Caki2 (cell line): ENCODE data around the gene EVI5L. TPM values are rescaled to one million over a fixed set of nuclear protein-coding genes. Genes with fewer than 3 reads are reported as not detected.
"Not testable (repeated sequence)": the region's sequence is repeated elsewhere in the genome, so short reads cannot be mapped to it uniquely, and the experiment has no call there.

ENCODE experiments used
- DNase-seq: peaks from one replicate; pipeline ENCODE4 v3.0.0-alpha.2; 2015; ENCODE audit warnings: low read depth
- in situ Hi-C: cut with HindIII; loops from 2 replicates; pipeline ENCODE4 v1.10.0; 2016; ENCODE audit warnings: low sequenced_read_pairs, low pct_unique_long_range_greater_than_20kb, mixed read lengths
- total RNA-seq: library from RNA; depleted of rRNA; stranded (reverse); fragments of >200 nt; shearing (Covaris generic); gene quantifications from 2 replicates; pipeline ENCODE4 v1.2.3, GENCODE V29; 2014; ENCODE audit warnings: low replicate concordance; rRNA removed

Gene EVI5L
- total RNA-seq: 2.9 and 10.7 TPM in 2 replicates

DNA sequence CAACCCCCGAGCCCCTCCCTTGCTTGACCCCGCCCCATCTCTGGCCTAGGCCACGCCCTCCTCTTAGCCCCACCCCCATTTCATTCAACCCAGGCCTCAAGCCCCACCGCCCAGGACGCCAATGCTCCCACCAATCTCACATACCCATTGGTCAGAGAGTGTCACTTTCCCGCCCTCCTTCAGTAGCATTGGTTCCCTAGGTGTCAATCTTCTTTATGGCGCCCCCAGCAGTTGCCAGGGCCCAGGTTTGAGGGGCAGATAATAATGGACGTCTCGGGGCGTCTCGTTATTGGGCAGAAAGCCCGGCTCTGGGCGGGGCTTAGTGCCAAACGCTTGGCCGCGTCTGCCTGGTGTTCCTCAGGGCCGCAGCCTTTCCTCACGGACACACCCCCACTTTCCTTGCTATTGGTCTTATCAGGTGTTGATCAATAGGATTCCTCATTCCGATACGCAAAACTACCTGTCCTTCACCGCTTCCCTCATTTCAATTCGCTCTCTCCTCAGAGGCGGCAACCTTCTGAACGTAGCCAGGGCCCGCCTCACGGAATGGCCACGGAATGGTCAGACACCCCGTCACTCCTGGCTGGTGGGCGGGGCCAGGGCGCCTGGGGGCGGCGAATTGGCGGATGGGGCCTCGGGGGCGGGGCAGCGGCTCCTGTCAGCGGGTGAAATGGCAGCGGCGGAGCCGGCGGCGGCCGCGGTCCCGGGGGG is at the start of gene EVI5L:
Gene EVI5L, plus strand, starts transcription at position 658 of the 711 bp plus-strand sequence. CDS start 16,325 bp downstream, outside the sequence.
- in situ Hi-C loops: no loop called here

GRCh38 chr19:7781157-7781556 is 48.9 kb upstream of the EVI5L start:
- in situ Hi-C loops: no loop called here
- DNase-seq: no peak

More for the DNA sequence above, at the start of gene EVI5L:
- DNase-seq: peak; percentile 99

DNA sequence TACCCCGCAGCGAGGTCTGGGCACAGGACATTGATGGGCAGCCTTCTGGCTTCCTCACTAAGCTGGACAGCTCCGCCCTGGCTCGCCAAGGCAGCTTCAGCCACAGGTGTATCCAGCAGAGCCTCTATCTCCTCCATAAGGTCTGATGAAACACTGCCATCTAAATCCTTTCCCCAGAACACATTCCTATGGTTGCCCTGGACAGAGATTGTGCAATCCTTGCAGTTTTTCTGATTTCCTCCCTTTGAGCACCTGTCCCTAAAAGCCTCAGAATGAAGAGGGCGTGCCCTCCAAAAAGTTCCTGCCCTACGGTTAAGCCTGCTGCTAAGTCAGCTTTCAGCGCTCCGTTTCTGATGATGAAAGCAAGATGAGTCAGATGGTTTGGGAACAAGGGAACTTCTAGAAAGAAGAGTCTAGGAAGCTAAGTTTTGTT is 46.0 kb upstream of the EVI5L start:
- in situ Hi-C loops: no loop called here

DNA sequence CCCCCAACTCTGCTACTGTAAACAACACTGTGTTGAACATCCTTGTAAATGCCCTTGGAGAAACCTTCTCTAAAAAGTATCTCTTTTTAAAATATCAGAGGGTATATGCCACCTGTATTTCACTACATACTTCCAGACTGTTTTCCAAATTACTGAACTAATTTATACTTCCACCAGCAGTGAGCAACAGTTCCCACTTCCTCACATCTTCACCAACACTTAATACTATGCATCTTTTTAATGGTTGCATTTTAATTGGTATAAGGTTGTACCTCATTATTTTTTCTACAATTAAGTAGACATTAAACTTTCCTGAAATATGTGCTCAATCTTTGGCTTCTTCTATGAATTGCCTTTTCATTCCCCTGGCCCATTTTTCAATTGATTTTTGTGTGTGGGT is 45.2 kb upstream of the EVI5L start:
- in situ Hi-C loops: no loop called here
- no peak for DNase-seq

More for the DNA sequence above, 46.0 kb upstream of the EVI5L start:
- no peak for DNase-seq

DNA sequence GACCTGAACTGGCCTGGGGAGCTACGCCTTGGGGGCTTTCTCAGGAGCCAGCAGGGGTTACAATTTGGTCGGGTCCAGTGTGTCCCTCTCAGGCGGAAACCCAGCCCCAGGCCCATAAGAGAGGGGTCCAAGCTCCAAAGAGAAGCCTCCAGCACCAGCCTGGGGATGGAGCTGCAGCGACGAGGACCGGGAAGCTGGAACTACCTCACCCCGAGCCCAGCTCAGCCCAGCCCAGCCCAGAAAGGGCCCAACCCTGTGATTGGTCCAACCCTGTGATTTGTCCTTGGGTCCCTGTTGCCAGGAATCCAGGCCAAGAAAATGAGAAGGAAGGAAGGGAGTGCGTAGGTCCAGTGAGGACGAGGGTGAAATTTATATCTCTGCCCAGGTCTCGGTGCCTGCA is 42.9 kb upstream of the EVI5L start:
- in situ Hi-C loops: no loop called here
- DNase-seq: no peak

DNA sequence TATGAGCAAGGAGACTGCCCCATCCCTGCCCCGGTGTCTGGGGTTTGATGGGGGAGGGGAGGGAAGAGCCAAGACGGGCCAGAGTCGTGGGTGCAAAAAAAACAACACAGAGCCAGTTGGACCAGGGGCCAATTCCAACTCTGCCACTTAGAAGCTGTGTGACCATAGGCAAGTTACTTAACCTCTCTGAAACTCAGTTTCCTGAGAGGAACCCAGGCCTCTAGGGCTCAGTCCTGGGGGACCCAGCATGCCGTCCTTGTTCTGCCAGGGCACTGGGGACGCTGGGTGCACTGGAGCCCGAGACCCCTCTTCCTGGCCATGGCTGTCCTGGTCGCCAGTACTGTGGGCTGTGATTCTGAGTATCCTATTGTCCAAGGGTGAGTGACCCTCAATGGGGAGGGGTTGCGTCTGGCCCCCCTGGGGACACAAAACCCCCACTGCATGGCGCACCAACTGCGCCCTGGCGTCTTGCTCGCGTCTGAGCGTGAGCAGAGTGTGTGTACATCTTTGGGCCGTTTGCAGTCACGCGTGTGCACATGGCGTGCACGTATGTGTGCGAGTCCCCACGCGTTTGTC is 42.3 kb upstream of the EVI5L start:
- in situ Hi-C loops: no loop called here
- DNase-seq: no peak

DNA sequence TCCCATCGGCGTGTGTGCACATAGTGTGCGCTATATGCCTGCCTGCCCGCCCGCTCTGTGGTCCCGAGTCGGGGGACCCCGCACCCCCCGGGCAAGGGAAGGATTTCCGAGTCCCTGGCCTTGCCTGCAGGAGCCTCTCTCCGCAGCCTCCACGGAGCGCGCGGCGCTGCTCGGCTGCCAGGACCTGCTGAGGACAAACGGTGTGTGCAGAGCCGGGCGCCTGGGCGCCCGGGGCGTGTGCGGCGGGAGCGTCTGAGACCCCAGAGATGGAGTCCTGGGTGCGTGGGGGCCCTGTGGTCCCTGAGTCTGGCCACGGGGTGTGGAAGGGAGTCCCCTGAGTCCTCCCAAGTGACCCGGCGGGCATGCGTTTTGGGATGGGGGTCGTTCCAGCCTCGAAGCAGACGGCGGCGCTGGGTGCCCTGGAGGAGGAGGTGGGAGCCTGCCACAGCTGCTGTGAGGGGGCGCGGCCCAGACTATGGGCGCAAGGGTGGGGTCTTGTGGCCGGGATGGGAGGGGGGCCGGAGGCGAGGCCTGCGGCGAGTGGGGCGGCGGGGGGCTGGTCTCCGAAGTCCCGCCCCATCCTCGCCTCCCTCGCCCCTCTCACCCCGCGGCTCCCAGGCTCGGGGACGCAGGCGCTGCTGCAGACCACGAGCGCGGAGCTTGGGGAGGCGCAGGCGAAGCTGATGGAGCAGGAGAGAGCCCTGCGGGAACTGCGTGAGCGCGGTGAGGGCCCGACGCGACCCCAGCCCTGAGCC is 41.7 kb upstream of the EVI5L start:
- in situ Hi-C loops: no loop called here
- no peak for DNase-seq

DNA sequence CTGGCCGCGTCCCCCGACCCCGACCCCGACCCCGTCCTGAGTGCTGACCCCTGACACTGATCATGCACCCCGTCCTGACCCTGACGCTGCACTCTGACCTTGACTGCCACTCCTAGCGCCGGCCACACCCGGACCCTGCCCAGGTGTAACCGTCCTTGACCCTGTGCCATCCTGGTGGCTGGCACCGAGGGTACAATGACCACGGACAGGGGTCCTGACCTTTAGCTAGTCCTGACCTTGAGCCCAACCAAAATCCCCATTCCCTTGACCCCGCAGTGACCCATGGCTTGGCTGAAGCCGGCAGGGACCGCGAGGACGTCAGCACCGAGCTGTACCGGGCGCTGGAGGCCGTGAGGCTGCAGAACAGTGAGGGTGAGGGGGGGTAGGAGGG is 41.1 kb upstream of the EVI5L start:
- DNase-seq: no peak
- in situ Hi-C loops: no loop called here

- no peak for DNase-seq
- in situ Hi-C loops: no loop called here
Measured at GRCh38 chr19:7789447-7789846, 40.6 kb upstream of the EVI5L start.

DNA sequence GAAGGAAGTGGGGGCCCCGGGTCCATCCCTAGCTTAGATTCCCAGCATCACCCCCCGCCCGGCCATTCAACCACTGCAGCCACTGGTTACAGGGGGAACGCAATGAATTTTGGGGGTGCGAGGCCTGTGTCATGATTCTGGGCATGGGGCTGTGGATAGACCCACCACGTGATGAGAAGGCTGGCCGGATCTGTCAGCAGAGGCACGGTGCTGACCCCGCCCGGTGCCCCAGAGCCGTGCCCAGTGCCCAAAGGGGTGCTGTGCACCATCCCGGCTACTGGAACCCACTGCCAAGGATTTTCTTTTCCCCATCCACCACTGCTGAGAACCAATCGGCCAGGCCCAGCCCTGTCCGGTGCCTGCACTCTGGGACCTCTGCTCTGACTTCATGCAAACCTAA is 39.6 kb upstream of the EVI5L start:
- DNase-seq: no peak
- in situ Hi-C loops: no loop called here

GRCh38 chr19:7792281-7792680 is 37.7 kb upstream of the EVI5L start:
- in situ Hi-C loops: no loop called here
- DNase-seq: no peak

GRCh38 chr19:7792701-7793100 is 37.3 kb upstream of the EVI5L start:
- DNase-seq, in situ Hi-C loops: not testable (repeated sequence)

- in situ Hi-C loops: no loop called here
- DNase-seq: no peak
Measured at GRCh38 chr19:7793493-7793892, 36.5 kb upstream of the EVI5L start.

DNA sequence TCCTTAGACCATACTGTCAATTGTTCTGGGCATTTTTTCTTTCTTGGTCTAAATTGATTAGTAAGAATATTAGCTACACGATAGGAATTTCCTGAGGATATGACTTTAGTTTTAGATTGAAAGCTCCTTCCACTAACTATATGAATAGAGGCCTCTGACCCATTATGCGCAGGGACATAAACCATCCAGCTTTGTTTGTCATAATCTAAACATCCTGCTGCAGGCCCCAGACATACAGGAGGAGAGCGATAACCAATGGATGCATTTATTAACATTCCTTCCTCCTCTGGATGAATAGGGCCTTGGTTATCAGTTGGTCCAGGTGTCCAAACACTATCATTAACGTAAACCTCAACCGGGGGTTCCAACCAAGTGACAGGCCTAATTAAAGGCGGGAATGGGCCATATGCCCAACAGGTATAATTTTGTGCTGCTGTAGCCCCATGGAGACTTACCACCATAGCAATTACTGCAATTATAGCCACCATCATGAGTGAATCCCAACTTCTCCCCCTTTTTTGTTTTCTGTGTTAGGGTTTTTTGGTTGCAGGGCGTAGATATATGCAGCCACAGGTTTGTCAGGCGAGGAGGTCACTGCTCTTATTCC is 34.4 kb upstream of the EVI5L start:
- in situ Hi-C loops: no loop called here

DNA sequence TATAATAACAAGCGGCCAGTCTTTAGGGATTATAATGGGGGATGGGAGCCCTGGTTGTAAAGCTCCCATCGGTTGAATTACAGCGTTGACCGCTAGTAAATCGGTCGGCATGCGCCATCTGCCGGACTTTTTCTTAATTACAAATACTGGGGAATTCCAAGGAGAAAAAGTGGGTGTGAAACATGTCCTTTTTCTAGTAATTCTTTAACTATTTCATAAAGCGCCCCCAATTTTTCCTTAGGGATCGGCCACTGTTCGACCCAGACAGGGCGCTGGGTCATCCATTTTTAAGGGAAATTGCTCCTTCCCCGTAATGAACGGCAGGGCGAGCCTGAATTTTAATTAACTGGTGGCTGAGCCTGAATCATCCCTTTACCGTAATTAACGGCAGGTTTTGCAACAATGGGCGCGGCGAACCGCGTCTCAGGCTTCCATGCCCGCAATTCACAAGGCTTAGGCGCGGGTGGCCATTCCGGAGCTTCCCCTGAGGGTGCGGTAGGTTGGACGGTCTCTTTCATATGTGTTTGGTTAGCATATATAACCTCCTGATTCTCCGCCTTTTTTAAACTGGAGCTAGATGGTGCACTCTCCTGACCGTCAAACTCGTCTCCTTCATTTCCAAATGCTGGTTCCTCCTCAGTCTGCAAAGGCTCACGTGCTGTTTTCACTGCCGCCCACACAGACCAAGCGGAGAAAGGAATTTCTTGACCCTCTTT is 30.2 kb upstream of the EVI5L start:
- in situ Hi-C loops: no loop called here
- peak; percentile 50 for DNase-seq

More for the DNA sequence above, 34.4 kb upstream of the EVI5L start:
- DNase-seq: no peak

DNA sequence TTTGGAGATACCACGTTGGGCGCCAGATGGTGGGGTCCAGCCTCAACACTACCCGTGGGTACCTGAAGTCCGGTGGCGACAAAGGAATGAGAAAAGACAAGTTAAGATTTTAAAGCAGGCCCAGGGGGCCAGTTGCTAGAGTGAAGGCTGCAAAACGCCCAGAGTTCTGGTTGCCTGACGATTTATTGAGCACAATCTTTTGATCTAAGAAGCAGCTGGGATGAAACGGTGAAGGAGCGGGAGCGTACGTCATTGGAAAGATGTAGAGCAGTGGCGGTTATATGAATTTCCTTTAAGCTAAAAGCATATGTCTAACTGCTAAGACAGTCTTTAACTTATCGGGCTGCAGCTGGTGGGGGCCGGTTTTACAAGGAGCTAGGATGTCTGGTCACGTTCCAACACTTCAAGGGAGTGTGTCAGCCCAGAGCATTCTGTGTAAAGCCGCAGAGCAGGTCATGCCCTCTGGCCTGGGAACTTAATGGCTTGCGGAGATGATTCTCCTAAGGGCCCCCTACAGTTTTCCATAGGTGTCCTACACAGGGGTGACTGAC is 28.9 kb upstream of the EVI5L start:
- in situ Hi-C loops: no loop called here
- no peak for DNase-seq

GRCh38 chr19:7806234-7806633 is 23.8 kb upstream of the EVI5L start:
- no peak for DNase-seq
- in situ Hi-C loops: no loop called here

DNA sequence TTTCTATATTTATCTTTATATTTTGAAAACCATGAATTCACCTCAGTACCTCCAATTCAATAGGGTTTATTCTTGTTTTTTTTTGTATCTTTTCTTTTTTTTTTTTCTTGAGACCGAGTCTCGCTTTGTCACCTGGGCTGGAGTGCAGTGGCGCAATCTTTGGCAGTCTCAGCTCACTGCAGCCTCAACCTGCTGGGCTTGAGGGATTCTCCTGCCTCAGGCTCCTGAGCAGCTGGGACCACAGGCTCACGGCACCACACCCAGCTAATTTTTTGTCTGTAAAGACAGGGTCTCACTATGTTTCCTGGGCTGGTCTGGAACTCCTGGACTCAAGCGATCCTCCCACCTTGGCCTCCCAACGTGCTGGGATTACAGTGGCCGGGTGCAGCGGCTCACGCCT is 23.1 kb upstream of the EVI5L start:
- no peak for DNase-seq
- in situ Hi-C loops: no loop called here
